Hippocampal formation (tissue), 2 donors: ENCODE results near the gene PEX11B.

ENCODE experiments used
- DNase-seq, 2 donors: peaks; one replicate each; lab custom pipeline; 2025; lab: John Stamatoyannopoulos, UW

PEX11B gene

GRCh38 chr1:145871994-145872924, 46.3 kb downstream of the PEX11B start:
- DNase-seq: peak; percentile 41 to 73

DNA sequence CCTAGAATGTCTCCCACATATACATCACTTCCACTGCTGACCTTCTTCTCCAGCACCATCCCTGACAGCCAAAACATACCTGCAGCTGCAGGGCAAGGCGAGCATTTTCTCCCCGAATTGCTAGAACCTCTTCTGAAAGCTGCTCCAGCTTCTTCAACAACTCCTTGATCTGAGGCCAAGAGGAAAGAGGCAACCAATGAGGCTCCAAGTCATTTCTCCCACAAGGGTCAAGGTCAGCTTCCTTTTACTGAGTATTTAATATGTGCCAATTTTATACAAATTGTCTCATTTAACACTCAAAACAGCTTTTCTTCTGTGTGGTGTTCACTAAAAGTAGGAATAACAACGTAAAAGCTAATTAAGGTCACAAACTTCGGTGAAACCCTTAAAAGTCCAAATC, 50.3 kb downstream of the PEX11B start:
- DNase-seq: no peak

DNA sequence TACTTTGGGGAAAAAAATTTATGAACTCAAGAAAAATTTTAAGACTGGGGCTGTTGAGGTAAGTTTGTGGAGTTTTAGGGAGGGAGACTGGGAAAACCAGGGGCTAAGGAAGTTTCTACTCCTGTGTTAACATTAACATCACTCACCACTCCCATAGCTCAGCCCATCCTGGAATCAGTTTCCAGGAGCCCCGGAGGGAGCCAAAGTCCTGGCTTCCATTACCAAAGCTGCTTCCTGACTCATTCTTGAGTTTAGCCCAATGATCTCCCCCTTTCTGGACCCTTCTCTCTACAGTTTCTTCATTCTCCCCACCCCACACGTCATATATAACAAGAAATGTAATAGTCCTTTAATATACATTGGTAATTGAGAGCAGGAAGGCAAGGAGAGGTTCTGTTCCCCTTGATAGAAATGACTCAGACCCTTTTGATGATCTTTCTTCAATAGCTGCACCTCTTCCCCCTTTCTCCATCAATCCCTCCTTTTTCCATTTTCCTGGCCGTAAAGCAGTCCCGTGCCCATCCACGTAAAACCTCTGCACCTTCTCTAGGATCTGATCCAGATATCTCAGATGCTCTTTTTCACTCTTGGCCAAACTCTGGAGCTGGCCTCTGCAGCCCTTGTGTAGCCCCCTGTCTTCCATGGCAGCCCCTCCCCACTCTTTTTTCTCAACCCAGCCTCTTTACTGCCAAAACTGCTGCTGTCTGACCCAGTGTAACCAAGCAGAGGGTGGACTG, 55.1 kb downstream of the PEX11B start:
- no peak for DNase-seq
